ENCODE results near the gene RIMBP3B. TPM values are rescaled to one million over a fixed set of nuclear protein-coding genes. Genes with fewer than 3 reads are reported as not detected.
A peak's percentile ranks its signal among the peaks of the same experiment; 100 is the strongest.
"Not testable (repeated sequence)": the region's sequence is repeated elsewhere in the genome, so short reads cannot be mapped to it uniquely, and the experiment has no call there.

The RIMBP3B gene
- total RNA-seq, 1 donor from 2014 or later = 0.16 TPM

DNA sequence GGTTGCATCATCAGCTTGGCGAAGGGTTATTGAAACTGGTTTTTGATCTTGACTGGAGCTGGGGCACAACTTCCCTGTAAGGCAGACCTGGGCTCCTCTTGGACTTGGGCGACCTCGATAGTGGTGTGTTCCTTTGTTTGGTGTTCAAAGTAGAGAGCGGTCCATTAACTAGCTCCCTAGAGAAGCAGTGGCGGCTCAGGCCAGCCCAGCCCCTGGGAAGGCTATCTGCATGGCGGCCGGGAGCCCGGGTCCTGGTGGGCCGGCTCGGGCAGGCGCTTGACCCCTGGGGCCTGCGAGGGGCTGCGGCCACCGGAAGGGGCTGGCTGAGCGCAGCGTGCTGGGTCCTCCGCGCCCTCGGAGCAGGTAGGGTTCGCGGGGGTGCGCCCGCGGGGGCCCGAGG is 32.8 kb downstream of the RIMBP3B start:
- not testable (repeated sequence) for H3K27me3 Mint-ChIP-seq (ENCODE audit: low read depth, unreplicated experiment); H3K4me3 Mint-ChIP-seq (ENCODE audit: unreplicated experiment); H3K4me1 Mint-ChIP-seq (ENCODE audit: low read depth, unreplicated experiment); H3K4me1 ChIP-seq (ENCODE audit: insufficient read depth, low read length); FAIRE-seq; H2AFZ ChIP-seq (ENCODE audit: low read depth, low read length); H4K20me1 ChIP-seq (ENCODE audit: insufficient read depth, low read length); H3K9me3 ChIP-seq (ENCODE audit: insufficient read depth, low read depth, low read length); H3K79me2 ChIP-seq (ENCODE audit: insufficient read depth, low read length); H3K4me2 ChIP-seq (ENCODE audit: low read length); H3K4me3 ChIP-seq (ENCODE audit: insufficient read depth, low read depth, low read length); H3K27ac Mint-ChIP-seq (ENCODE audit: unreplicated experiment); DNase-seq (ENCODE audit: low read depth); H3K9me3 Mint-ChIP-seq (ENCODE audit: unreplicated experiment); H3K9ac ChIP-seq (ENCODE audit: low read length); H3K27ac ChIP-seq (ENCODE audit: low read depth, low read length); H3K36me3 Mint-ChIP-seq (ENCODE audit: low read depth, unreplicated experiment); H3K27me3 ChIP-seq (ENCODE audit: insufficient read depth, low read length); H3K36me3 ChIP-seq (ENCODE audit: insufficient read depth, low read length)

DNA sequence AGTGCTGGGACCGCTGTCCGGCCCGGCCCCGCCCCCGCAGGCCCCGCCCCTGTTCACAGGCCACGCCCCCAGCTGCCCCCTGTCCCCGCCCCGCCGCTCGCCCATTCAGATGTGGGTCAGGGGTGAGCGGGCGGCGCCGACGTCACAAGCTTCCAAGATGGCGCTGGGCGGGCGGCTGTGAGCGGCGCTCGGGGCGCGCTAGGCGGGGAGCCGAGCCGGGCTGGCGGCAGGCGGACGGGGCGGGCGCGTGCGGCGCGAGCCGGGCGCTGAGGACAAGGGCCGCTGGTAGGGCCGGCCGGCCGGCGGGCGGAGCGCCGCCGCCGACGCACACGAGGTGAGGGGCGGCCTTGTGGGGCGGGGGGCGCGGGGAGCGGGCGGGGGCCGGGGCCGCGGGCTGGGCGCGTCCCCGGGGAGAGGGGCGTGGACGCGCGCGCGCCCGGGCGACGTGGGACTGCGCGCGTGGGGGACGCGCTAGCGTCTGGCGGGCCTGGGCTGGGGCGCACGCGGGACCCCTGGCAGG is 33.7 kb downstream of the RIMBP3B start, which contains the start of gene HIC2:
TSS of gene HIC2 (plus strand) at position 145 of the 520 bp plus-strand sequence. CDS start 25,461 bp downstream, outside the sequence.
- H4K20me1 ChIP-seq (ENCODE audit: insufficient read depth, low read length); H3K27ac ChIP-seq (ENCODE audit: low read depth, low read length); H3K36me3 Mint-ChIP-seq (ENCODE audit: low read depth, unreplicated experiment); H3K4me1 Mint-ChIP-seq (ENCODE audit: low read depth, unreplicated experiment); H3K79me2 ChIP-seq (ENCODE audit: insufficient read depth, low read length); H3K27me3 ChIP-seq (ENCODE audit: insufficient read depth, low read length); H3K9ac ChIP-seq (ENCODE audit: low read length); H3K9me3 ChIP-seq (ENCODE audit: insufficient read depth, low read depth, low read length); FAIRE-seq; H3K9me3 Mint-ChIP-seq (ENCODE audit: unreplicated experiment); DNase-seq (ENCODE audit: low read depth); H3K4me1 ChIP-seq (ENCODE audit: insufficient read depth, low read length); H3K27ac Mint-ChIP-seq (ENCODE audit: unreplicated experiment); H3K27me3 Mint-ChIP-seq (ENCODE audit: low read depth, unreplicated experiment); H2AFZ ChIP-seq (ENCODE audit: low read depth, low read length); H3K36me3 ChIP-seq (ENCODE audit: insufficient read depth, low read length): not testable (repeated sequence)
- H3K4me3 Mint-ChIP-seq (ENCODE audit: unreplicated experiment) = peak within 1 kb of the TSS; percentile 66
- Histone ChIP-seq H3K4me3 (ENCODE audit: insufficient read depth, low read depth, low read length) (peak within 1 kb of the TSS; percentile 44), H3K4me2 (ENCODE audit: low read length) (peak within 1 kb of the TSS; percentile 70)

DNA sequence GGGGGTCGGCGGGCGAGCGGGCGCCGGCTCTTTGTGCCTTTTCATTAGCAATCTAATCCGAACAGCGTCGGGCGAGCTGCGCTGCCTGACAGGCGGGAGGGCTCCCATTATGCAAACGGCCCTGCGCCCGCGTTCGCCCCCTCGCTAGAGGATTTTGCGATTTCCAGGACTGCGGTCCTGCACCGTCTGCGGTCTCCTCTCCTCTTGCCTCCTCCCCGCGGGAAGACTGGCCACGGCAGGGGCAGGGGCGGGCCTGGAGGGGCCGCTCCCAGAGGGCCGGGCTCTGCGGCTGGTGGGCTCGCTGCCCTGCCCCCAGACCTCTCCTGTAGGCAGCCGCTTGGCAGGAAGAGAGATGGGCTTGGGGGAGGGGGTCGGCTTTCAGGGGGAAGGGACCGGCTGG is 34.3 kb downstream of the RIMBP3B start:
- not testable (repeated sequence) for H3K36me3 ChIP-seq (ENCODE audit: insufficient read depth, low read length); H3K79me2 ChIP-seq (ENCODE audit: insufficient read depth, low read length); H3K27ac Mint-ChIP-seq (ENCODE audit: unreplicated experiment); H3K9me3 Mint-ChIP-seq (ENCODE audit: unreplicated experiment); H3K27ac ChIP-seq (ENCODE audit: low read depth, low read length); H3K4me1 ChIP-seq (ENCODE audit: insufficient read depth, low read length); H3K36me3 Mint-ChIP-seq (ENCODE audit: low read depth, unreplicated experiment); H3K27me3 ChIP-seq (ENCODE audit: insufficient read depth, low read length); H3K4me1 Mint-ChIP-seq (ENCODE audit: low read depth, unreplicated experiment); H3K9ac ChIP-seq (ENCODE audit: low read length); H4K20me1 ChIP-seq (ENCODE audit: insufficient read depth, low read length); H2AFZ ChIP-seq (ENCODE audit: low read depth, low read length); FAIRE-seq; H3K9me3 ChIP-seq (ENCODE audit: insufficient read depth, low read depth, low read length); DNase-seq (ENCODE audit: low read depth); H3K27me3 Mint-ChIP-seq (ENCODE audit: low read depth, unreplicated experiment)
- H3K4me2 ChIP-seq (ENCODE audit: low read length) = peak overlapping the region; percentile 70
- peak overlapping the region; percentile 44 for H3K4me3 ChIP-seq (ENCODE audit: insufficient read depth, low read depth, low read length)
- peak overlapping the region; percentile 66 for H3K4me3 Mint-ChIP-seq (ENCODE audit: unreplicated experiment)

DNA sequence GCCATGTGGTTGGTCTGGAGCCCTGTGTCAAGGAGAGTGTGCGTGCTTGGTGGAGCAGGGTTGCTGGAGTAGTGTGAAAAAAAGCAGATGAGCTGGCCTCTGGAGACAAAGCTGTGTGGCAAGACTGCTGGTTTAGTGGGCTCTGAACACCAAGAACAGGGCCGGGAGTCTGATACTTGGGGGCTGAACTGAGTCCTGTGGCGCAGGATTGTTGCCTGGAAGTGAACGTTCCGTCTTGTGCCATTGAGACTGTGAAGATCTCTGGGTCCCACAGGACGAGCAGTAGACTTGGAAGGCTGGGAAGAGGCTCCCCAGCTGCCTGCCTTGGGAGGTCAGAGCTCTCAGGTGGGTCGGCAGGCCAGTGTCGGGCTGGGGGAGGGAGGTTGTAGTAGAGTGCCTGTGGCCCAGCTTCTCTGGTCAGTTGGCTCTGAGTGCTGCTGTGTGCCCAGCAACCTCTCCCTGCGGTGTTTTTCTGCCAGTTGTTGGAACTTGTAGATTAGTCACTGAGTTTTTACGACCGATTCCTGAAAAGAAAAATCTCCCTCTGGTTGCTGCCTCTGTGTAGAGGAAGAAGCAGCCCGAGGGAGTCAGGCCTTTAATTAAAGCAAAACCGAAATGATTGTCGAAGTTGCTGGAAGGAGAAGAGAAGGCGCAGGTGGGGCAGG is 35.6 kb downstream of the RIMBP3B start:
- not testable (repeated sequence) for H3K4me1 ChIP-seq (ENCODE audit: insufficient read depth, low read length); H3K9me3 ChIP-seq (ENCODE audit: insufficient read depth, low read depth, low read length); H4K20me1 ChIP-seq (ENCODE audit: insufficient read depth, low read length); H3K36me3 ChIP-seq (ENCODE audit: insufficient read depth, low read length); H3K4me3 ChIP-seq (ENCODE audit: insufficient read depth, low read depth, low read length); H2AFZ ChIP-seq (ENCODE audit: low read depth, low read length); H3K27me3 ChIP-seq (ENCODE audit: insufficient read depth, low read length); H3K4me3 Mint-ChIP-seq (ENCODE audit: unreplicated experiment); DNase-seq (ENCODE audit: low read depth); H3K27me3 Mint-ChIP-seq (ENCODE audit: low read depth, unreplicated experiment); H3K27ac ChIP-seq (ENCODE audit: low read depth, low read length); H3K9me3 Mint-ChIP-seq (ENCODE audit: unreplicated experiment); FAIRE-seq; H3K27ac Mint-ChIP-seq (ENCODE audit: unreplicated experiment); H3K9ac ChIP-seq (ENCODE audit: low read length); H3K36me3 Mint-ChIP-seq (ENCODE audit: low read depth, unreplicated experiment); H3K79me2 ChIP-seq (ENCODE audit: insufficient read depth, low read length); H3K4me1 Mint-ChIP-seq (ENCODE audit: low read depth, unreplicated experiment)
- H3K4me2 ChIP-seq (ENCODE audit: low read length) = peak overlapping the region; percentile 44

DNA sequence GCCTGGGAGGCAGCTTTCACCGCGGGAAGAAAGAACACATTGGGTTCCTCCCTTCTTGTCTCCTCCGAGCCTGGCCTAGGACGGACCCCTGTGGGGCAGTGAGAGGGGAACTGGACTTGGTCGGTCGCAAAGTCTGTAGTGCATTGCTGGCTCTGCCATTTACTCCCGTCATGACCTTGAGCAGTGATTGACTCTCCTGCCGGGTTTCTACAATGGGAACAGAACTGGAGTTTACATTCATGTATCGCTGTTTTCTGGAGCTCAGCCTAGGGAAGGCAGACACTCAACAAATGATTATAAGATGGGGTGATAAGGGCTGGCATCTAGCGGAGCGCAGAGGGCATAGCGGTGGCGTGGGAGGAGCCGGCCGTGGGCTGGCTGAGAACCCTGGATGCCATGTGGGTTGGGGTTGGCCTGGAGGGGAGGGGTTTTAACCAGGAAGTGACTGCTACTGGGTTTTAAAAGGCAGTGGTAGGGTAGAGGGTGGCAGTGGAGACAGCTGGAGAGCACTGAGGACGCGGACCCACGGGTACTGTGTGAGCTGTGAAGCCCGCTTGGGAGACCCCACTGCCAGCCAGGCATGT is 36.7 kb downstream of the RIMBP3B start:
- not testable (repeated sequence) for H3K27me3 Mint-ChIP-seq (ENCODE audit: low read depth, unreplicated experiment); H3K27ac Mint-ChIP-seq (ENCODE audit: unreplicated experiment); H3K27ac ChIP-seq (ENCODE audit: low read depth, low read length); H3K4me3 ChIP-seq (ENCODE audit: insufficient read depth, low read depth, low read length); H3K4me3 Mint-ChIP-seq (ENCODE audit: unreplicated experiment); H3K4me1 ChIP-seq (ENCODE audit: insufficient read depth, low read length); H2AFZ ChIP-seq (ENCODE audit: low read depth, low read length); H3K36me3 Mint-ChIP-seq (ENCODE audit: low read depth, unreplicated experiment); DNase-seq (ENCODE audit: low read depth); H4K20me1 ChIP-seq (ENCODE audit: insufficient read depth, low read length); H3K9me3 Mint-ChIP-seq (ENCODE audit: unreplicated experiment); H3K4me1 Mint-ChIP-seq (ENCODE audit: low read depth, unreplicated experiment); H3K27me3 ChIP-seq (ENCODE audit: insufficient read depth, low read length); H3K36me3 ChIP-seq (ENCODE audit: insufficient read depth, low read length); H3K9me3 ChIP-seq (ENCODE audit: insufficient read depth, low read depth, low read length); H3K4me2 ChIP-seq (ENCODE audit: low read length); H3K79me2 ChIP-seq (ENCODE audit: insufficient read depth, low read length); FAIRE-seq; H3K9ac ChIP-seq (ENCODE audit: low read length)

DNA sequence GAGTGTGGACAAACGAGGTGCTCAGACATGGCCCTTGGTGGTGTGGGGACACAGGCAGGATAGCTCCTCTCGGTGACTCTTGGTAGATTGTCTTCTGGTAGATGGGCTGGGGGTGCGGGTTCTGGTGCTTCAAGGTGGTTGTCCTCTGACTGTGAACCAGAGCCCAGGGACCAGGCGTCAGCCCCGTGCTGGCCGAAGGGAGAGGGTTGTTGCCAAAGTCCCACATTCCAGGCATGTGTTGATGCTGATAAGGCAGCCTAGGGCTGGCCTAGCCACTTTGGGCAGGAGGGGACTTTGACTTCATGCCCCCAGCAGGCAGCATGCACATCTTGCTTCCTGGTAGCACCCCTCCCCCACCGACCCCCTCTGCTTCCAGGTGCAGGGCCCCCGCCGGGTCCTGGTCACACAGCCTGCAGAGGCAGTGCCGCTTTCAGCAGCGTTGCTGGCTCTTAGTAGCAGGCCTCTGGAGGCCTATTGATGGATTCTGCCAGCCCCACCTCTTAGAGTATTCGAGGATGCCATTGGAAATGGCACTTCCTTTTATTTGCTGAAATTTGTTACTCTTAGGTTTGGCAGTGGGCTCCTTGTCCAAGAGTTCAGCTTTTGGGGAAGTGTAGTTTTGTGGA is 40.6 kb downstream of the RIMBP3B start:
- not testable (repeated sequence) for H3K4me1 Mint-ChIP-seq (ENCODE audit: low read depth, unreplicated experiment); H3K36me3 ChIP-seq (ENCODE audit: insufficient read depth, low read length); H3K27me3 ChIP-seq (ENCODE audit: insufficient read depth, low read length); H4K20me1 ChIP-seq (ENCODE audit: insufficient read depth, low read length); H3K9me3 ChIP-seq (ENCODE audit: insufficient read depth, low read depth, low read length); FAIRE-seq; H3K4me1 ChIP-seq (ENCODE audit: insufficient read depth, low read length); H3K4me3 ChIP-seq (ENCODE audit: insufficient read depth, low read depth, low read length); H3K9me3 Mint-ChIP-seq (ENCODE audit: unreplicated experiment); H3K27ac Mint-ChIP-seq (ENCODE audit: unreplicated experiment); H3K4me2 ChIP-seq (ENCODE audit: low read length); H3K36me3 Mint-ChIP-seq (ENCODE audit: low read depth, unreplicated experiment); H2AFZ ChIP-seq (ENCODE audit: low read depth, low read length); H3K27me3 Mint-ChIP-seq (ENCODE audit: low read depth, unreplicated experiment); H3K9ac ChIP-seq (ENCODE audit: low read length); H3K27ac ChIP-seq (ENCODE audit: low read depth, low read length); H3K4me3 Mint-ChIP-seq (ENCODE audit: unreplicated experiment); H3K79me2 ChIP-seq (ENCODE audit: insufficient read depth, low read length); DNase-seq (ENCODE audit: low read depth)
